Tibial nerve (tissue), 4 donors: ENCODE results near the gene PITRM1. TPM values are rescaled to one million over a fixed set of nuclear protein-coding genes. Genes with fewer than 3 reads are reported as not detected.
A peak's percentile ranks its signal among the peaks of the same experiment; 100 is the strongest.

ENCODE experiments used
- DNase-seq, 2 donors: peaks; one replicate each; pipeline ENCODE4 v3.0.0-alpha.2; 2019; ENCODE audit warnings: low spot score in 2 of 2
- H3K27ac ChIP-seq, 4 donors: fragments of 200-600 bp; sonication (generic) in 3 of 4; one replicate each; pipeline ENCODE4 v1.5.1; 2017 to 2019; ENCODE audit warnings: mild to moderate bottlenecking in 1 of 4
- H3K27me3 ChIP-seq, 2 donors: fragments of 200-600 bp; sonication (generic) in 1 of 2; one replicate each; pipeline versions ENCODE4 v1.5.1 to v1.6.0; 2017 to 2019
- H3K36me3 ChIP-seq, 3 donors: fragments of 200-600 bp; sonication (generic); one replicate each; pipeline ENCODE4 v1.5.1; 2018 to 2019
- H3K4me1 ChIP-seq, 4 donors: fragments of 200-600 bp; sonication (generic) in 3 of 4; one replicate each; pipeline ENCODE4 v1.5.1; 2017 to 2019
- H3K4me3 ChIP-seq, 4 donors: fragments of 200-600 bp; sonication (generic) in 3 of 4; one replicate each; pipeline ENCODE4 v1.5.1; 2017 to 2019; ENCODE audit warnings: mild to moderate bottlenecking in 1 of 4, moderate library complexity in 1 of 4
- H3K9me3 ChIP-seq, 4 donors: fragments of 200-600 bp; sonication (generic) in 3 of 4; one replicate each; pipeline ENCODE4 v1.5.1; 2017 to 2019
- CTCF ChIP-seq, 5 experiments: fragments of 200-600 bp in 3 of 5; fragments of 450-650 bp in 2 of 5; sonication (generic) in 3 of 5; IDR thresholded peaks; one replicate each; pipeline ENCODE4 v1.5.1; 2016 to 2019; ENCODE audit warnings: antibody characterized with exemption in 5 of 5, mild to moderate bottlenecking in 3 of 5, moderate library complexity in 2 of 5
- EP300 ChIP-seq, 2 donors: sonication (generic); formaldehyde crosslinking; IDR thresholded peaks; one replicate each; pipeline ENCODE4 v1.6.1; 2017; ENCODE audit warnings: antibody characterized with exemption in 2 of 2, mild to moderate bottlenecking in 1 of 2
- POLR2A ChIP-seq, 2 donors: fragments of 450-650 bp; IDR thresholded peaks; one replicate each; pipeline ENCODE4 v1.6.1; 2017; ENCODE audit warnings: antibody characterized with exemption in 2 of 2, mild to moderate bottlenecking in 2 of 2, moderate library complexity in 2 of 2
- WGBS, 2 donors: methylation state at CpG; one replicate each; pipeline ENCODE4 v1.1.5; 2018; 5-methylcytosine and 5-hydroxymethylcytosine counted together
- total RNA-seq, 4 donors: library from RNA; depleted of rRNA; stranded (reverse); fragments of >200 nt; gene quantifications; one replicate each; pipeline ENCODE4 v1.1.0, GENCODE V29; 2016

The PITRM1 gene
- total RNA-seq, 4 donors from 2014 or later: 55.5 to 83.7 (median 59.7) TPM

GRCh38 chr10:3109633-3110032 lies 62.9 kb downstream of the PITRM1 start:
- no peak for TF ChIP-seq CTCF (IDR thresholded peaks at IDR 0.05)
- TF ChIP-seq EP300 (IDR thresholded peaks at IDR 0.05): no peak
- TF ChIP-seq POLR2A (IDR thresholded peaks at IDR 0.05): no peak
- no peak for DNase-seq
- Histone ChIP-seq H3K36me3 (peaks cover 0 to 34% (median 6%) of the 10 kb centered on the region in 3 donors), H3K9me3 (no peaks in the 10 kb centered on the region), H3K27me3 (no peaks in the 10 kb centered on the region), H3K4me1 (peaks cover 0 to 12% (median 0%) of the 10 kb centered on the region in 4 donors), H3K27ac (no peak overlapping the region), H3K4me3 (no peak overlapping the region)
- WGBS, 2 donors: 85 to 90% methylated on average over 12 of the region's 12 CpGs

GRCh38 chr10:3109196-3109595 lies 63.4 kb downstream of the PITRM1 start:
- Histone ChIP-seq H3K4me1 (peaks cover 0 to 12% (median 0%) of the 10 kb centered on the region in 4 donors), H3K27me3 (no peaks in the 10 kb centered on the region), H3K36me3 (peaks cover 0 to 31% (median 6%) of the 10 kb centered on the region in 3 donors), H3K9me3 (no peaks in the 10 kb centered on the region), H3K27ac (peak overlapping the region in 1 of 4 donors; percentile 92), H3K4me3 (no peak overlapping the region)
- TF ChIP-seq POLR2A (IDR thresholded peaks at IDR 0.05): no peak
- no peak for TF ChIP-seq EP300 (IDR thresholded peaks at IDR 0.05)
- no peak for TF ChIP-seq CTCF (IDR thresholded peaks at IDR 0.05)
- DNase-seq: no peak
- 91 to 98% methylated on average over 12 to 21 of the region's 21 CpGs for WGBS, 2 donors

- peaks cover 0 to 12% (median 0%) of the 10 kb centered on the region in 4 donors for H3K4me1 ChIP-seq
- TF ChIP-seq POLR2A (IDR thresholded peaks at IDR 0.05) (no peak), EP300 (IDR thresholded peaks at IDR 0.05) (no peak), CTCF (IDR thresholded peaks at IDR 0.05) (no peak)
- no peak overlapping the region for H3K4me3 ChIP-seq
- 91 to 96% methylated on average over 21 of the region's 21 CpGs for WGBS, 2 donors
- no peaks in the 10 kb centered on the region for H3K27me3 ChIP-seq
- peaks cover 0 to 31% (median 6%) of the 10 kb centered on the region in 3 donors for H3K36me3 ChIP-seq
- H3K27ac ChIP-seq: peak overlapping the region in 2 of 4 donors; percentile 64 to 92
- DNase-seq: no peak
- H3K9me3 ChIP-seq: no peaks in the 10 kb centered on the region
Observed at GRCh38 chr10:3108575-3109105, 63.9 kb downstream of the PITRM1 start.

GRCh38 chr10:3108033-3108432 lies 64.5 kb downstream of the PITRM1 start:
- Histone ChIP-seq H3K4me3 (peak overlapping the region in 1 of 4 donors; percentile 26), H3K36me3 (peaks cover 0 to 31% (median 2%) of the 10 kb centered on the region in 3 donors), H3K9me3 (no peaks in the 10 kb centered on the region), H3K27ac (peak overlapping the region; percentile 64 to 92 (median 81)), H3K4me1 (peaks cover 0 to 12% (median 0%) of the 10 kb centered on the region in 4 donors), H3K27me3 (no peaks in the 10 kb centered on the region)
- TF ChIP-seq CTCF (IDR thresholded peaks at IDR 0.05) (no peak), POLR2A (IDR thresholded peaks at IDR 0.05) (no peak), EP300 (IDR thresholded peaks at IDR 0.05) (no peak)
- DNase-seq: no peak
- 66 to 83% methylated on average over 8 of the region's 8 CpGs for WGBS, 2 donors

GRCh38 chr10:3107426-3107961 lies 65.1 kb downstream of the PITRM1 start:
- peak; percentile 51 to 67 for DNase-seq
- Histone ChIP-seq H3K36me3 (peaks cover 0 to 29% (median 0%) of the 10 kb centered on the region in 3 donors), H3K4me3 (peak overlapping the region in 1 of 4 donors; percentile 26), H3K27me3 (no peaks in the 10 kb centered on the region), H3K4me1 (peaks cover 0 to 12% (median 0%) of the 10 kb centered on the region in 4 donors), H3K27ac (peak overlapping the region; percentile 64 to 92 (median 81)), H3K9me3 (no peaks in the 10 kb centered on the region)
- 35 to 51% methylated on average over 17 to 22 of the region's 22 CpGs for WGBS, 2 donors
- no peak for TF ChIP-seq CTCF (IDR thresholded peaks at IDR 0.05)
- peak; percentile 84 to 90 for TF ChIP-seq EP300 (IDR thresholded peaks at IDR 0.05)
